ENCODE data around the gene CD55.
"Not testable (repeated sequence)": the region's sequence is repeated elsewhere in the genome, so short reads cannot be mapped to it uniquely, and the experiment has no call there.

Gene CD55

GRCh38 chr1:207315435-207315834, 6.0 kb upstream of the CD55 start:
- Histone ChIP-seq H3K27me3 (peaks cover 19% of the 10 kb centered on the region), H3K36me3 (no peaks in the 10 kb centered on the region), H3K9me3 (no peaks in the 10 kb centered on the region), H3K4me3 (ENCODE audit: low read depth, low read length) (no peak overlapping the region), H3K4me1 (no peaks in the 10 kb centered on the region)
- no peak for TF ChIP-seq CTCF (IDR thresholded peaks at IDR 0.05; ENCODE audit: low read depth, low read length)
- DNase-seq = no peak

- DNase-seq = no peak
- Histone ChIP-seq H3K9me3 (no peaks in the 10 kb centered on the region), H3K4me1 (no peaks in the 10 kb centered on the region), H3K27me3 (peaks cover 19% of the 10 kb centered on the region), H3K36me3 (no peaks in the 10 kb centered on the region), H3K4me3 (ENCODE audit: low read depth, low read length) (no peak overlapping the region)
- no peak for TF ChIP-seq CTCF (IDR thresholded peaks at IDR 0.05; ENCODE audit: low read depth, low read length)
These were observed 5.3 kb upstream of the CD55 start for GRCh38 chr1:207316141-207316540.

- Histone ChIP-seq H3K4me1 (no peaks in the 10 kb centered on the region), H3K27me3 (peaks cover 16% of the 10 kb centered on the region), H3K9me3 (no peaks in the 10 kb centered on the region), H3K4me3 (ENCODE audit: low read depth, low read length) (no peak overlapping the region), H3K36me3 (no peaks in the 10 kb centered on the region)
- no peak for DNase-seq
- no peak for TF ChIP-seq CTCF (IDR thresholded peaks at IDR 0.05; ENCODE audit: low read depth, low read length)
These were observed 4.7 kb upstream of the CD55 start for GRCh38 chr1:207316622-207317391.

GRCh38 chr1:207317561-207317960, 3.9 kb upstream of the CD55 start:
- Histone ChIP-seq H3K4me3 (ENCODE audit: low read depth, low read length) (no peak overlapping the region), H3K36me3 (no peaks in the 10 kb centered on the region), H3K4me1 (no peaks in the 10 kb centered on the region), H3K9me3 (no peaks in the 10 kb centered on the region), H3K27me3 (peaks cover 15% of the 10 kb centered on the region)
- no peak for TF ChIP-seq CTCF (IDR thresholded peaks at IDR 0.05; ENCODE audit: low read depth, low read length)
- DNase-seq = no peak

GRCh38 chr1:207318072-207318619, 3.3 kb upstream of the CD55 start:
- no peak for TF ChIP-seq CTCF (IDR thresholded peaks at IDR 0.05; ENCODE audit: low read depth, low read length)
- H3K27me3 ChIP-seq = peaks cover 15% of the 10 kb centered on the region
- no peaks in the 10 kb centered on the region for H3K4me1 ChIP-seq
- DNase-seq = no peak
- no peak overlapping the region for H3K4me3 ChIP-seq (ENCODE audit: low read depth, low read length)
- H3K9me3 ChIP-seq = no peaks in the 10 kb centered on the region
- H3K36me3 ChIP-seq = no peaks in the 10 kb centered on the region

- no peak for TF ChIP-seq CTCF (IDR thresholded peaks at IDR 0.05; ENCODE audit: low read depth, low read length)
These were observed 2.3 kb upstream of the CD55 start for GRCh38 chr1:207319199-207319598.

GRCh38 chr1:207320105-207320504, 1.4 kb upstream of the CD55 start:
- not testable (repeated sequence) for H3K9me3 ChIP-seq; H3K27me3 ChIP-seq; DNase-seq; H3K4me3 ChIP-seq (ENCODE audit: low read depth, low read length); H3K4me1 ChIP-seq; H3K36me3 ChIP-seq

More at GRCh38 chr1:207319199-207319598, 2.3 kb upstream of the CD55 start:
- H3K4me1 ChIP-seq = no peaks in the 10 kb centered on the region
- no peak for DNase-seq
- H3K9me3 ChIP-seq = no peaks in the 10 kb centered on the region
- H3K27me3 ChIP-seq = peaks cover 11% of the 10 kb centered on the region
- H3K36me3 ChIP-seq = no peaks in the 10 kb centered on the region
- H3K4me3 ChIP-seq (ENCODE audit: low read depth, low read length) = no peak overlapping the region

Measured in BE2C (cell line).